Dedifferentiated amniotic fluid mesenchymal stem cell (primary cell): ENCODE measurements around the gene PLA2G3.
"Not testable (repeated sequence)": the region's sequence is repeated elsewhere in the genome, so short reads cannot be mapped to it uniquely, and the experiment has no call there.

Experiments used
- DNase-seq: peaks from one replicate; pipeline ENCODE4 v3.0.0-alpha.2; 2016; ENCODE audit errors: extremely low spot score

Gene PLA2G3, protein sequence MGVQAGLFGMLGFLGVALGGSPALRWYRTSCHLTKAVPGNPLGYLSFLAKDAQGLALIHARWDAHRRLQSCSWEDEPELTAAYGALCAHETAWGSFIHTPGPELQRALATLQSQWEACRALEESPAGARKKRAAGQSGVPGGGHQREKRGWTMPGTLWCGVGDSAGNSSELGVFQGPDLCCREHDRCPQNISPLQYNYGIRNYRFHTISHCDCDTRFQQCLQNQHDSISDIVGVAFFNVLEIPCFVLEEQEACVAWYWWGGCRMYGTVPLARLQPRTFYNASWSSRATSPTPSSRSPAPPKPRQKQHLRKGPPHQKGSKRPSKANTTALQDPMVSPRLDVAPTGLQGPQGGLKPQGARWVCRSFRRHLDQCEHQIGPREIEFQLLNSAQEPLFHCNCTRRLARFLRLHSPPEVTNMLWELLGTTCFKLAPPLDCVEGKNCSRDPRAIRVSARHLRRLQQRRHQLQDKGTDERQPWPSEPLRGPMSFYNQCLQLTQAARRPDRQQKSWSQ

GRCh38 chr22:31139866-31140716, at the start of gene PLA2G3:
TSS of gene PLA2G3 (minus strand) at chr22:31140508. CDS start at chr22:31140354, 154 bp downstream.
- DNase-seq, result no peak

- DNase-seq, result no peak
Measured at GRCh38 chr22:31187627-31188026, 47.3 kb upstream of the PLA2G3 start.

DNA sequence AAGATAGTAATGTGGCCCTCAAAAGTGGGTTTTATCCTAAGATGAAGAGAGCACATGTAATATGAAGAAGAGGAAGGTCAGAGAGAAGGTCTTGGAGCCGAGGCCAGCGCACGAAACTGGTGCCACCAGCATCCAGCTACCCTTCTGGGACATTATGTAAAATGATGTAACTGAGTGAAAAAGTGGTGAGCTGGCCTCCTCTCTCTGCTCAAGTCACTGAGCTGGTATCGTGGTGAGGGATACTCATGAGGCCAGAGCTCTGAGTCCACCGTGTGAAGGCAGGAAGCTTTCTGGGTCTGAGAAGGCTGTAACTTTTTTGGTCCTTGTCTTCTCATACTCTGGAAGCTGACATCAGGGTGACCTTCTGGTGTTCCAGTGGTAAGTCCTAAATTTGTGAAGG, 44.7 kb upstream of the PLA2G3 start:
- peak; percentile 62 for DNase-seq

DNA sequence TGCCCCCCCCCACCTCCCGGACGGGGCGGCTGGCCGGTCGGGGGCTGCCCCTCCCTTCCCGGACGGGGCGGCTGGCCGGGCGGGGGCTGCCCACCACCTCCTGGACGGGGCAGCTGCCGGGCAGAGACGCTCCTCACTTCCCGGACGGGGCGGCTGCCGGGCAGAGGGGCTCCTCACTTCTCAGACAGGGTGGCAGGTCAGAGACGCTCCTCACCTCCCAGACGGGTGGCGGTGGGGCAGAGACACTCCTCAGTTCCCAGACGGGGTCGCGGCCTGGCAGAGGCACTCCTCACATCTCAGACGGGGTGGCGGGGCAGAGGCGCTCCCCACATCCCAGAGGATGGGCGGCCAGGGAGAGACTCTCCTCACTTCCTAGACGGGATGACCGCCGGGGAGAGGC, 43.7 kb upstream of the PLA2G3 start:
- no peak for DNase-seq

GRCh38 chr22:31179345-31179744, 39.0 kb upstream of the PLA2G3 start:
- DNase-seq, result peak; percentile 56

GRCh38 chr22:31178859-31179258, 38.6 kb upstream of the PLA2G3 start:
- no peak for DNase-seq

DNA sequence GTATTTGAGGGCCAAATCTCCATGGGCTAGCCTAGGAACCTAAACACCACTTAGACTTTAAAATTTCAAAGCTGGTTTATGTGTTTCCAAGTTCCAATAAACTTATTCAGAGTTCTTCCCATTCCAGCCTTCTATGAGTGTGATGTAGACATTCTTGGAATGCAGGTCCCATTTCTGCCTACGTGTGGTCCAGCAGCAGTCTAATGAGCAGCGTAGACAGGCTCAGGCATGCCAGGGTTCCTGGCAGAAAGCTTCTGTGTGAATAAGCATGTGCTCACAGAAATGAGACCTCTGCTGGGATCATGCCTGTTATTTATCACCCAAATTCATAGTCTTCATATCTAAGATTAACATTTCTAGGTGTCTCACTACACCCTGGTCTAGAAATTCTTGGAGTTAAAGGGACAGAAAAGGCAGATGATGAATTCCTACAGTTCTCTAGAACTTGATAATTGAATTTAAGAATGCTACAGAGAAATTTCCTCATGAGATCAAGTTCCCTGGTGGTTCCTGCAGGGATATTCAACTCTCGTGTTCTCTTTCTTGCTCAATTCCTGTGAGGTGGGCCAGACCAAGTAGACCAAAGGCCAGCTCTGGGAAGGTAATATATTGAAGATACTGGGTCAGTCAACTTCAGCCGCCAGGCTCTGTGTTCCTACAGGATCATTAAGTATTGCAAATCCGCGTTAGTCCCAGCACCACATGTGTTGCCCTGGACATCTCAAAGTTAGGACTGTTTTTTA, 37.3 kb upstream of the PLA2G3 start:
- peak; percentile 86 for DNase-seq

- DNase-seq, result no peak
Measured at GRCh38 chr22:31176923-31177322, 36.6 kb upstream of the PLA2G3 start.

GRCh38 chr22:31173386-31174145, 33.3 kb upstream of the PLA2G3 start:
- DNase-seq, result peak; percentile 82

DNA sequence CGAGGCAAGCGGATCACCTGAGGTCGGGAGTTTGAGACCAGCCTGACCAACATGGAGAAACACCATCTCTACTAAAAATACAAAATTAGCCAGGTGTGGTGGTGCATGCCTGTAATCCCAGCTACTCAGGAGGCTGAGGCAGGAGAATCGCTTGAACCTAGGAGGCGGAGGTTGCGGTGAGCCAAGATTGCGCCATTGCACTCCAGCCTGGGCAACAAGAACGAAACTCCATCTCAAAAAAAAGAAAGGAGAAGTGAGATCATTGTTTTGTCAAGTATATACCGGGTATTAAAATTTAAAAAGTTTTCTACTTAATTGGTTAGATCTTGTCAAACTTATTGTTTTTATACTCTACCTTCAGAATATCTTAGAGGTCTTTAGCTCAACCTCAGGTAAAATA, 31.4 kb upstream of the PLA2G3 start:
- DNase-seq, result not testable (repeated sequence)

GRCh38 chr22:31170971-31171370, 30.7 kb upstream of the PLA2G3 start:
- no peak for DNase-seq

- no peak for DNase-seq
Measured at GRCh38 chr22:31162015-31162765, 21.9 kb upstream of the PLA2G3 start.

DNA sequence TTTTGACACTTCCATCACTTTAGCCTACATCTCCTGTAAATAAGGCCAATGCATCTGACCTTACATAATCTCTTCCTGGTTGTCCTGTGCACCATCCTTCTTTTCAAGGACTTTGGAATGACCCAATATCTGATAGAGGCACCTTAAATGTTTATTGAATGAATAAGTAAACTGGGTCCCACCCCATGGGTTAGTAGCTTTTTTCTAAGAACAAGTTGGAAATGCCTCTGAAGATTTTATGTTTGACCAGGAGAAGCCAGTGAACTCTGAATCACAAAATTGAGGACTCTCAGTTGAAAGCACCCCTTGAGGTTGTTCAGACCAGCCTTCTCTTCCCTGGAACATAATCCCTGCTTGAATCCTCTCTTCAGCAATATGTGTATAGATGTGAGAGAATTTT, 21.1 kb upstream of the PLA2G3 start:
- no peak for DNase-seq

- peak; percentile 23 for DNase-seq
Measured at GRCh38 chr22:31160328-31160978, 20.1 kb upstream of the PLA2G3 start.

DNA sequence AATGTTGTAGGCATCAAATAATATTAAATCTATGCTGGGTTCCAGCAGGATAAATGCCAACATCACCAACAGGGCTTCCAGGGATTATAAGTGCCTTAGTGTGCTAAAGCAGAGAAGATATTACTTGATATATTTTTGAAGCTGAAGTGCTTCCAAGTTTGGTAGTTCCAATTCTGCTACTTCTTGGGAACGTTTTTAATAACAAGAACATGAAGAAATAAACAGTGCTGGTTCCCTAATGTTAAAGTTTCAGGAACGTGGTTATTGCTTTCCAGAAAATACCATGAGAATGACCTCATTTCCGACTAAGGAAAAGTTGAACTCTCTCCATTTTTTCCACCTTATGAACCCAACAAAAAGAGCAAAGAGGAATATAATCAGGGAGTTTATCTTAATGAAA, 15.1 kb upstream of the PLA2G3 start:
- no peak for DNase-seq

GRCh38 chr22:31154975-31155374, 14.7 kb upstream of the PLA2G3 start:
- no peak for DNase-seq

GRCh38 chr22:31153357-31153756, 13.0 kb upstream of the PLA2G3 start:
- DNase-seq, result no peak

DNA sequence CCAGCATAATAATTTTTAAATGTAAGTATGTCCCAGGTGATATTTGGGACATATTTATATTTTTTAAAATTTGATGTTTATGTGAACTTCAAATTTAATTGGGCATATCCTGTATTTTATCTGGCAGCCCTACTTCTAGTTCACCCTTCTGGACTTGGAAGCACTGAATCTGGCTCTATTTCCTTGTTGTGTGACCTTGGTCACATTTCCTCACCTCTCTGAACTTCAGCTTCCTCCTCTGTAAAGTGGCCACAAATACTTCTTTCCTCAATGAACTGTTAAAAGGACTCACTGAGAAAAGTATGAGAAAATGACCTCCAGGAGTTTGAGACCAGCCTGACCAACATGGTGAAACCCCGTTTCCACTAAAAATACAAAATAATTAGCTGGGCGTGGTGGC, 11.6 kb upstream of the PLA2G3 start:
- no peak for DNase-seq

GRCh38 chr22:31150615-31151014, 10.3 kb upstream of the PLA2G3 start:
- DNase-seq, result no peak
